Activated T-cell treated with anti-CD3 and anti-CD28 coated beads, Interleukin-2, amount 50 U/mL, for 72 hours (primary cell): ENCODE data around the gene FGD3. TPM values are rescaled to one million over a fixed set of nuclear protein-coding genes. Genes with fewer than 3 reads are reported as not detected.

Experiments
- ATAC-seq, 2 donors: fragments of 150-1000 bp; cut with Tn5 transposase; replicated peaks in 1 of 2; 2 replicates each; pipeline ENCODE4 v1.10.0; 2021; ENCODE audit warnings: moderate library complexity in 2 of 2, mild to moderate bottlenecking in 1 of 2
- DNase-seq, 2 donors: peaks; one replicate each; pipeline ENCODE4 v3.0.0; 2021 to 2022; ENCODE audit warnings: mixed read lengths in 1 of 2
- H3K27ac Mint-ChIP-seq: one replicate; pipeline ENCODE4 v1.8.0; 2022; ENCODE audit warnings: mild to moderate bottlenecking, moderate library complexity, mixed read lengths
- H3K27me3 Mint-ChIP-seq: one replicate; pipeline ENCODE4 v1.8.0; 2022; ENCODE audit warnings: low read depth, mixed read lengths
- H3K36me3 Mint-ChIP-seq, 2 donors: one replicate each; pipeline ENCODE4 v1.8.0; 2022; ENCODE audit warnings: mixed read lengths in 2 of 2, mild to moderate bottlenecking in 1 of 2; ENCODE audit not compliant: insufficient read depth in 2 of 2
- H3K4me1 Mint-ChIP-seq: one replicate; pipeline ENCODE4 v1.8.0; 2022; ENCODE audit warnings: low read depth, mixed read lengths
- H3K4me3 Mint-ChIP-seq, 2 donors: one replicate each; pipeline ENCODE4 v1.8.0; 2022; ENCODE audit warnings: mild to moderate bottlenecking in 2 of 2, mixed read lengths in 2 of 2, moderate library complexity in 2 of 2
- H3K9me3 Mint-ChIP-seq, 2 donors: one replicate each; pipeline ENCODE4 v1.8.0; 2022; ENCODE audit warnings: mixed read lengths in 2 of 2
- total RNA-seq, 2 donors: library from RNA; stranded (reverse); gene quantifications; one replicate each; pipeline ENCODE4 v1.2.3, GENCODE V29; 2022

FGD3 gene
- total RNA-seq, 2 donors from 2014 or later: 66.2 to 72.9 TPM

DNA sequence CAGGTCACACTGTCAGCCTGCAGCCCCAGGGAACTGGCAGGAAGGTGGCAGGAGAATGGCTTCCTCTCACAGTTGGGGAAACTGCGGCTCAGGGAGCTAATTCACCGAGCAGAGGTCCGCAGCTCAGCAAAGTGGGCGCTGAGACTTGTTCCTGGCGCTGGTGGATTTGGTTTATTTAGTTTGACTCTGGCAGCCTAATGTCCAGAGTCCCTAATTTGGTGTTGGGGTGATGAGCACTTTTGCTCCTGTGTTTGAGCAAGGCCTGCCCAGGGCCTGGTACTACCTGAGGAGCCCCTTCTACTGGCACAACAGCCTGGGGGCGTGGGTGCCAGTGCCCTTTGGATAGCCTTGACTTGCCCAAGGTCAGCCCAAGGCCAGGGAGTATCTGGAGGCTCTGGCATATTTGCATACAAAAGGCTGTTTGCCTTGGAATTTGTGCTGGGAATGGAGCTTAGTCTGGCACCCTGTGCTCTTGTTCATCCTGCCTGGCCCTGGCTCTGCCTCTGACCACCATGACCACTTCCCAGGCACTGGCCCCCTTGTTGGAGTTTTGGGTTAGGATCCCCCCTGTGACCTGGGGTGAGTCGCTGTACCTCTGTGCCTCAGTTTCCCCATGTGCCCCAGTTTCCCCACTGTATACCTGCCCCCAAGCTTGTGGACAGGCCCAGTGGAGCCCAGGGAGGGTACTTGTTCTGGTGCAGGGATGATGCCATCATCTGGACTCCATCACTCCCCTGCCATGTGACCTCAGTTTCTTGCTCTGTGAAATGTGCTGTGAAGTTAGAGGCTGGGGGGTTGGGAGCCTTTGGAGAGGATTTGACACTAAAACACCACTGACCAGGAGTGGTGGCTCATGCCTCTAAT is 112.6 kb downstream of the FGD3 start:
- Mint-ChIP-seq H3K36me3 (peaks cover 0 to 4% of the 10 kb centered on the region in 2 donors), H3K9me3 (no peaks in the 10 kb centered on the region), H3K4me3 (peak overlapping the region; percentile 92 to 97), H3K27me3 (no peaks in the 10 kb centered on the region), H3K27ac (peak overlapping the region; percentile 95), H3K4me1 (peaks cover 79% of the 10 kb centered on the region)
- DNase-seq (no peak), ATAC-seq (no peak)

DNA sequence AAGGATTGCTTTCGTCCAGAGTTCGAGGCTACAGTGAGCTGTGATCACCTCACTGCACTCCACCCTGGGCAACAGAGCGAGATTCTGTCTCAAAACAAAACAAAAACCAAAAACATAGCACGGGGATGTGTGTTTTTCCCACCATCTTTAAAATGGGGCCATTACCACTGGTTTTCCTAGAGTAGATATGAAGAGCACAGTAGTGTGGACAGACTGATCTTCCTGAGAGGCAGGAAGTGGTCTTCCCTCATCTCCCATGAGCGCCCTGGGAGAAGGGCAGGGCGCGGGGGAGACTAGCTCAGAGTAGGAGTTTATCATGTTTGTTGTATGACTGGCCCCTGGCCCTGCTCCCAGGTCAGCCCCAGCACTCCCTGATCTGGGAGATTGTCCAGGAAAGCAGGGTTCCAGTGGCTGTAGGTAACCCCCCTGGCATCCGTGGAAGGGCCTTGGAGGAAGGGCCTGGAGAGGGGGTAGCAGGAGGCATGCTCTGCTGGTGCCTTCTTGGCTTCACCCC is 113.5 kb downstream of the FGD3 start:
- H3K4me1 Mint-ChIP-seq: peaks cover 81% of the 10 kb centered on the region
- ATAC-seq: no peak
- no peaks in the 10 kb centered on the region for H3K27me3 Mint-ChIP-seq
- H3K4me3 Mint-ChIP-seq: peak overlapping the region; percentile 92 to 97
- no peak for DNase-seq
- peak overlapping the region; percentile 95 for H3K27ac Mint-ChIP-seq
- no peaks in the 10 kb centered on the region for H3K9me3 Mint-ChIP-seq
- H3K36me3 Mint-ChIP-seq: peaks cover 0 to 4% of the 10 kb centered on the region in 2 donors

DNA sequence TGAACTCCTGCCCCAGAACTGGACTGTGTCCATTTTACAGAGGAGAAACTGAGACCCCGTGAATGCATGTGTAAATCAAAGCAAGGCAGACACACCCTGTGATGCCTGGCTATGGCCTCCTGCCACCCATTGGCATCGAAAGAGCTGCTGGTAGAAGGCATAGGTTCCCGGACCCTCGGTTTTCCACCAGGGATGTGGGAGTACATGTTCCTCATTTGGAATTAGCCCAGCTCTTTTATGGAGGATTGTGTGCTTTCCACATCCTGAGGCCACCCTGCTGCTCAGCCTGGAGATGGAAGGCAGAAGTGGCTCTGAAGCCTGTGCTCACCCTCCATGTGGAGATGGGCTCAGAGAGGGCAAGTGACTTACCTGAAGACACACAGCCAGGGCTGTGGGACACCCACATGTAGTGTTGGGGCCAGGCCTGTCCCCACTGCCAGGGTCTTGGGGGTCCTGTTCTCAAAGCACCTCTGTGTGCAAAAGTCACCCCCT is 114.0 kb downstream of the FGD3 start:
- no peaks in the 10 kb centered on the region for H3K9me3 Mint-ChIP-seq
- H3K4me3 Mint-ChIP-seq: peak overlapping the region; percentile 92 to 97
- H3K27ac Mint-ChIP-seq: peak overlapping the region; percentile 95
- no peaks in the 10 kb centered on the region for H3K27me3 Mint-ChIP-seq
- ATAC-seq (no peak), DNase-seq (no peak)
- H3K4me1 Mint-ChIP-seq: peaks cover 83% of the 10 kb centered on the region
- peaks cover 0 to 4% of the 10 kb centered on the region in 2 donors for H3K36me3 Mint-ChIP-seq

DNA sequence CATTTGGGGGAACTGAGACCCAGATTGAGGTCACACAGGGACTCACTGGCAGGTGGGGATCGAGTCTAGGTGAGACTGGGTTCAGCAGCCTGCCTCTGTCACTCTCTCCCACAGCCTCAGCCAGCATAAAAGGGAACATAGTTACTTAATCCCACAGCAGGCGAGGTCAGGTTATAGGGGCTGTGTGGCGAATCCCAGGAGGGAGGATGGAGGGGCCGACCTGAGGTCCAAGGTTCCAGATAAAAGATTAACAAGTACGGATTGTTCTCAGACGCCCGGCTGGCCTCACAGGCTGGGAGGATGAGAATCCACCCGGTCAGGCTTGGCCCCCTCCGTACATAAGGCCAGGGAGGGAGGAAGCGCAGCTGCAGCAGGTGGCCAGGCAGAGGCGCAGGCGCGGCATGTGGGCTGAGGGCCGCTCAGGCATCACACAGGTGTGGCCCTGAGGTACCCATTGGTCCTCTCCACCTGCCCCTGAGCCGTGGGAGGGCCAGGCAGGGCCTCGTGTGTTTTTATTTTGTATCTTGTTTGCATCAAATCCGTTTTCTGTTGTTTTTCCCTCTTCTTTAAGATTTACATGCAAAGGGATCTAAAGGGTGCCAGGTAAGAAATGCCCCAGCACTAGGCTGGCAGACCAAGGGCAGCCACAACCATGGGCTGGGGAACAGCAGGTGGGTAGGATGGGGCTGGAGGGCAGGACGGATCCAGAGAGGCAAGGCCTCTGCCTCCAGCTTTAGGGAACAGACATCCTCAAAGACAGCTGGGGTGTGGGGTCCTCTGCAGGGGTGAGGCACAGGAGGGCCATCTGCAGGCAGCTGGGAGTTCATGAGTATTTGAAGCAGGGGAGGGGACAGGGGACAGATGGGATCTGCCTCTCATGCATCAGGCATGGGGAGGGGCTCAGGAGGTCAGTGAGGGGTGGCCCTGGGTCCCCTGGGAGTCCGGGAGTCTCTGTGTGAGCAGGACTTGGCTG is 114.8 kb downstream of the FGD3 start:
- ATAC-seq: no peak
- Mint-ChIP-seq H3K4me1 (peaks cover 88% of the 10 kb centered on the region), H3K27me3 (no peaks in the 10 kb centered on the region), H3K27ac (peak overlapping the region; percentile 92), H3K4me3 (peak overlapping the region; percentile 92 to 97), H3K9me3 (no peaks in the 10 kb centered on the region), H3K36me3 (peaks cover 2 to 4% of the 10 kb centered on the region in 2 donors)
- DNase-seq: peak in 1 of 2 donors; percentile 42

DNA sequence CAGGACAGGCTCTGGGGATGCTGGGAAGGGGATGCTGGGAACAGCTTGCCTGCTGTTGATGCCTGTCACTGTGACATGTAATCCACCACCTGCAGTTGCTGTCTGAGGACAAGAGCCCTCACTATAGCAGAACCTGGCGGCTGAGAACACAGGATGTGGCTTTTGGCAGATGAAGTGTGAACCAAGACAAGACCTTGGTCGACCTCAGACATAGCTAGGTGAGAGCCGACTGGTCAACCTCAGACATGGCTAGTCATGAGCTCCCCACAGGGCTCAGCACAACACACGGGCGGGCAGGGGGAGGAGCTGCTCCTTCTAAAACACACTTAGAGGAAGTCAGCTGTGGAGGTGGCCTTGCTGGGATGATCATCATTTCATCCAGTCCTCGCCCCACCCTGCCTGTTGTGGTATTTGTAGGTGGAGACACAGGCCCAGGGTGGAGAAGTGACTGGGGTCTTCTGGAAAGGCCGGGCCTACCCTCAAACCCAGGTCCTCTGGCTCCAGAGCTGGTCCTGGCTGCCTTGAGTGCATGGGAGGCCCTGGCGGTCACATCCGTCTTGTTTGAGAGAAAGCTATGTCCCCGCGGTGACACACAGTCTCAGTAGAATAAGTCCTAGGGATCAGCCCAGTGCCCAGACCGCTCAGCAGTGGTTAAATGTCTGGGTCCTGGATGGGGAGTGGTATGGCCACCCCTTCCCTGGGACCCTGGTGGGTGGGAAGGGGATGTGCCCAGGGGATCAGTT is 117.2 kb downstream of the FGD3 start:
- H3K4me3 Mint-ChIP-seq: peak overlapping the region; percentile 88 to 98
- peaks cover 97% of the 10 kb centered on the region for H3K4me1 Mint-ChIP-seq
- H3K27ac Mint-ChIP-seq: peak overlapping the region; percentile 99
- DNase-seq (peak; percentile 91 to 94), ATAC-seq (peak; percentile 93 to 97)
- peaks cover 0 to 2% of the 10 kb centered on the region in 2 donors for H3K9me3 Mint-ChIP-seq
- H3K36me3 Mint-ChIP-seq: peaks cover 3 to 5% of the 10 kb centered on the region in 2 donors
- no peaks in the 10 kb centered on the region for H3K27me3 Mint-ChIP-seq

DNA sequence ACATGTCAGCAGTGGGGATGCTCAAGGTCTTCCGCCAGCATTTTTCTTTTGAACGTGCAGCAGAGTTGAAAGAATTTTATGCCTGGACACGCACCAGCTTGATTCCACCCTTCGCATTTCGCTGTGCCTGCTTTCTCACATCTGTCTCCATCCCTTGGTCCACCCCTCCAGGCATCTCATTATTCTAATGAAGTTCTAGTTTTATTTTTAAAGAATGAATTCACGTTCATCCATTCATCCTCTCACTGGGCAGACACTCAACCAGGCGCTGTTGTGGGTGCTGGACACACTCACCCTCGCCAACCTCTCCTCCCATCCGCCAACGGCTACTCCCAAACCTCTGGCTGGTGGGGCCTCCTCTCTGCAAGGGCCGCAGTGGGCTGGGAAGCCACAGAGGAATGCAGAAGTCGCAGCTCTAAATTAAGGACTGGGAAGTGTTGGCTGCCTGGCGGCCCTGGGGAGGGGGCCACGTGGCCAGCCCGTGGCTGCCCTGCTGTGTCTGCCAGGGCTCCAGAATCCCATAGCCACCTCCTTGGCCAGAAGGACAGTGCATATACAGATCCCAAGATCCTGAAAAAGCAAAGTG is 117.9 kb downstream of the FGD3 start:
- ATAC-seq: no peak
- H3K36me3 Mint-ChIP-seq: peaks cover 3 to 7% of the 10 kb centered on the region in 2 donors
- H3K4me3 Mint-ChIP-seq: peak overlapping the region; percentile 88 to 98
- peaks cover 90% of the 10 kb centered on the region for H3K4me1 Mint-ChIP-seq
- peaks cover 0 to 2% of the 10 kb centered on the region in 2 donors for H3K9me3 Mint-ChIP-seq
- H3K27ac Mint-ChIP-seq: peak overlapping the region; percentile 99
- no peaks in the 10 kb centered on the region for H3K27me3 Mint-ChIP-seq
- DNase-seq: no peak

DNA sequence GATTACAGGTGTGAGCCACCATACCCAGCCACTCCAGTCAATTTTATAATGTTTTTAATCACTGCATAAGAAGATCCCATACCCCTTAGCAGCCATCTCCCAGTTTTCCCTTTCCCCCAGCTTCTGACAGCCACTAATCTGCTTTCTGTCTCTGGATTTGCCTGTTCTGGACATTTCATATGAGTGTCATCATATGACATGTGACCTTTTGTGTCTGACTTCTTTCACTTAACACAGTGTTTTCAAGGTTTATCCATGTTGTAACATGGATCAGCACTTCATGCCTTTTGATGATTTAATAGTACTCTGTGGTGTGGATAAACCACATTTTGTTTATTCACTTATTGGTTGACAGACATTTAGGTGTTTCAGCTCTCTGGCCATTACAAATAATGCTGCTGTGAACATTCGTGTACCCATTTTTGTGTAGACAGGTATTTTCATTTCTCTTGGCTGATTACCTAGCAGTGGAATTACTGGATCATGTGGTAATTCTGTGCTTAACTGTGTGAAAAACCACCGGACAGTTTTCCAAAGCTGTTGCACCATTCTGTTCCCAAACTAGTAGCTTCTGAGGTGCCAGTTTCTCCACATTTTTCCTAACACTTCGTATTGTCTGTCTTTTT is 119.8 kb downstream of the FGD3 start:
- DNase-seq (no peak), ATAC-seq (no peak)
- Mint-ChIP-seq H3K4me3 (peak overlapping the region in 1 of 2 donors; percentile 13), H3K9me3 (peaks cover 0 to 2% of the 10 kb centered on the region in 2 donors), H3K36me3 (peaks cover 9 to 12% of the 10 kb centered on the region in 2 donors), H3K27me3 (no peaks in the 10 kb centered on the region), H3K4me1 (peaks cover 82% of the 10 kb centered on the region), H3K27ac (peak overlapping the region; percentile 73)

DNA sequence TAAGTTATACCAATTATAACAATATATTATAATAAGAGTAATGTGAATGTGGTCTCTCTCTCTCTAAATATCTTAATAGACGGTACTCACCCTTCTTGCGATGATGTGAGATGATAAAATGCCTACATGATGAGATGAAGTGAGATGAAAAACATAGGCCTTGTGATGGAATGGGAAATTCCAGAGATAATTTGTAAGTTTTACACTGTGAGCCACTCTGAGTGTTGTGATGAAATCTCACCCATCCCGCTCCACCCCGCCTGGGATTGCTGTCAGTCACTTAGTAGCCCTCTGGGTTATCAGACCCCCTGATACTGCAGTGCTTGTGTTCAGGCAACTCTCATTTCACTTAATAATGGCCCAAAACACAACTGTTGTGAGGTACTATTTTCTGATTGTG is 121.6 kb downstream of the FGD3 start:
- no peak overlapping the region for H3K27ac Mint-ChIP-seq
- H3K36me3 Mint-ChIP-seq: peaks cover 9 to 11% of the 10 kb centered on the region in 2 donors
- H3K27me3 Mint-ChIP-seq: no peaks in the 10 kb centered on the region
- no peak overlapping the region for H3K4me3 Mint-ChIP-seq
- ATAC-seq: no peak
- H3K4me1 Mint-ChIP-seq: peaks cover 78% of the 10 kb centered on the region
- peaks cover 0 to 2% of the 10 kb centered on the region in 2 donors for H3K9me3 Mint-ChIP-seq
- no peak for DNase-seq

DNA sequence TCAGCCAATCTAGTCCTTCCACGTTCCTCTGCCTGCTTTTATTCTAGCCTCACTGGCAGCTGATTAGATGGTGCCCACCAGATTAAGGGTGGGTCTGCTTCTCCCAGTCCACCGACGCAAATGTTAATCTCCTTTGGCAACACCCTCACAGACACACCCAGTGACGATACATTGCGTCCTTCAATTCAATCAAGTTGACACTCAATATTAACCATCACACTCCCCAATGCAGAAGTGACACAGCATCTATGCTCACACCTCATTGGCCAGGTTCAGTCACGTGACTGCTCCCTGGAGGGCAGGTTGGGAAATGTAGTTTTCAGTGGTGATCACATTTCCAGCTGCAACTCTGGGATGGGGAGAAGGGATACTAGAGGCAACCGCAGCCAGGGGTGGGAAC is 124.1 kb downstream of the FGD3 start:
- ATAC-seq (no peak), DNase-seq (no peak)
- Mint-ChIP-seq H3K4me3 (no peak overlapping the region), H3K27ac (no peak overlapping the region), H3K36me3 (peaks cover 9 to 13% of the 10 kb centered on the region in 2 donors), H3K4me1 (peaks cover 65% of the 10 kb centered on the region), H3K9me3 (peaks cover 0 to 2% of the 10 kb centered on the region in 2 donors), H3K27me3 (no peaks in the 10 kb centered on the region)

DNA sequence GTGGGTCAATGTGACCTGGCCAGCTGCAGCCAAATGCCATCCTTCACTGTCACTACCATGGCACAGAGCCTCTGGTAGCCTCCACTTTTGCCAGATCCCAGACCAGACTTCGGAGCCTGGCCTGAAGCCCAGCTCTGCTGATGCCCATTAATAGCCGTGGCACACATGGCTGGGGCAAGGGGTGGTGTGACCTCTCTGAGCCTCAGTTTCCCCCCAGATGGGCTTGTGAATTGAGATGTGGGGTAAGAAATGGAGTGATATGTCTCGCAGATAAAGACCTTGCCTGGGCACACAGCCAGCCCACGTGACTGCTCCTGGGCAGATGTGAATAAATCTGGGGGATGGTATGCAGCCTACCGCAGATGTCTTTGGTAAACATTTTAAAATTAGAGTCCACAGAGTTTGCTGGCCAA is 125.1 kb downstream of the FGD3 start:
- peaks cover 7 to 14% of the 10 kb centered on the region in 2 donors for H3K36me3 Mint-ChIP-seq
- ATAC-seq (peak in 1 of 2 donors; percentile 84), DNase-seq (peak in 1 of 2 donors; percentile 63)
- peaks cover 0 to 2% of the 10 kb centered on the region in 2 donors for H3K9me3 Mint-ChIP-seq
- H3K4me1 Mint-ChIP-seq: peaks cover 65% of the 10 kb centered on the region
- peak overlapping the region in 1 of 2 donors; percentile 92 for H3K4me3 Mint-ChIP-seq
- H3K27me3 Mint-ChIP-seq: no peaks in the 10 kb centered on the region
- peak overlapping the region; percentile 87 for H3K27ac Mint-ChIP-seq

DNA sequence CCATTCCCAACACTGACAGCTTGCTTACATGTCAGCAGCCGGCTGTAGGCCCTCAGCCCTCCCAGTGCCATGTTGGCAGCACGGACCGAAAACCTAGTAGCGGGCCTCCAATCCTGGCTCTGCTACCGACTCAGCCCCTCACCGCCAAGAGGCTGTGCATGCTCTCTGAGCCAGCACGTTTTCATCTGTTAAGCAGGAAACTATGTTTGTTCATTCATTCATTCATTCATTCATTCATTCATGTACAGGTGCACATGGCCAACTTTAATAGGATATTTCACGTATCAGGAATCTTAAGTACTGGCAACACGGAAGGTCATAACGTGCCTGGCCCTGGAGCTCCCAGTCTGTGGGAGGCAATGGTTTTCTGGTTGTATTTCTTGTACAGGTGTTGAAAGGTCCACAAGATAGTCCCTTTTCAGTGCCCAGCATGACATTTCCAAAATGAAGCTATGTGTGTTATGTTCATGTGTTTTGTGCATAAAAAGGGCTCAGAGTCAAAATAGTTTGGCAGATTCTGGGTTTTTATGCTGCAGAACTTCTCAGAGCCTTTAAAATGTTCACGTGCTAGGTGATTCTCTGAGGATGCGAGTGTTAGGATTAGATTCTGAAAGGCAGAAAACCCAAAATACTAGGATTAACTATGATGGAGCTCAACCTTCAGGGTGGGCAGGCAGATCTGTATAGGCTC is 128.9 kb downstream of the FGD3 start:
- peaks cover 4 to 18% of the 10 kb centered on the region in 2 donors for H3K36me3 Mint-ChIP-seq
- peaks cover 49% of the 10 kb centered on the region for H3K4me1 Mint-ChIP-seq

More for the DNA sequence above, 128.9 kb downstream of the FGD3 start:
- no peaks in the 10 kb centered on the region for H3K27me3 Mint-ChIP-seq
- no peak overlapping the region for H3K27ac Mint-ChIP-seq
- no peaks in the 10 kb centered on the region for H3K9me3 Mint-ChIP-seq
- ATAC-seq: no peak
- no peak for DNase-seq
- H3K4me3 Mint-ChIP-seq: no peak overlapping the region
